Adrenal gland (tissue), 12 donors: ENCODE results near the gene GABRB3. TPM values are rescaled to one million over a fixed set of nuclear protein-coding genes. Genes with fewer than 3 reads are reported as not detected.

Source experiments
- DNase-seq, 7 donors: peaks; one replicate each; pipeline ENCODE4 v3.0.0-alpha.2; 2019 to 2020
- H3K27ac ChIP-seq, 5 donors: fragments of 200-600 bp; sonication (generic) in 4 of 5; 1 replicate in 3 of 5; 2 replicates in 2 of 5; pipeline versions ENCODE4 v1.5.1 to v1.8.0; 2016 to 2020; ENCODE audit warnings: mild to moderate bottlenecking in 1 of 5
- H3K27me3 ChIP-seq: fragments of 200-600 bp; 2 replicates; pipeline ENCODE4 v1.8.0; 2021
- H3K36me3 ChIP-seq, 2 donors: fragments of 200-600 bp; replicated peaks in 1 of 2; 1 replicate in 1 of 2; 2 replicates in 1 of 2; pipeline versions ENCODE4 v1.5.1 to v1.8.0; 2018 to 2022
- H3K4me1 ChIP-seq, 2 donors: fragments of 200-600 bp; replicated peaks in 1 of 2; 1 replicate in 1 of 2; 2 replicates in 1 of 2; pipeline versions ENCODE4 v1.5.1 to v1.8.0; 2018 to 2021
- H3K4me3 ChIP-seq, 4 donors: fragments of 200-600 bp; sonication (generic) in 3 of 4; one replicate each; pipeline ENCODE4 v1.5.1; 2016 to 2018
- H3K9me3 ChIP-seq, 3 donors: fragments of 200-600 bp; sonication (generic) in 1 of 3; replicated peaks in 1 of 3; 1 replicate in 2 of 3; 2 replicates in 1 of 3; pipeline versions ENCODE4 v1.5.1 to v1.8.0; 2016 to 2021
- CTCF ChIP-seq, 6 experiments: fragments of 450-650 bp in 4 of 6; fragments of 200-600 bp in 2 of 6; sonication (generic) in 1 of 6; IDR thresholded peaks; 1 replicate in 5 of 6; 2 replicates in 1 of 6; pipeline versions ENCODE4 v1.5.1 to v1.8.0; 2016 to 2021; ENCODE audit warnings: antibody characterized with exemption in 6 of 6, mild to moderate bottlenecking in 2 of 6, moderate library complexity in 1 of 6
- POLR2A ChIP-seq, 2 donors: fragments of 450-650 bp; IDR thresholded peaks; one replicate each; pipeline ENCODE4 v1.6.1; 2017; ENCODE audit warnings: antibody characterized with exemption in 2 of 2, mild to moderate bottlenecking in 2 of 2, moderate library complexity in 1 of 2
- WGBS, 4 donors: extraction: QIAGEN DNeasy Blood & Tissue Kit in 2 of 4; methylation state at CpG; one replicate each; pipeline versions ENCODE4 v1.1.5 to v1.1.7; 2013 to 2017; 5-methylcytosine and 5-hydroxymethylcytosine counted together
- intact Hi-C, 2 donors: fragments of 100-400 bp; cut with DNase I; formaldehyde crosslinking; loops; one replicate each; pipeline versions ENCODE4 v1.14.1 to v1.15.0; 2022 to 2023
- polyA plus RNA-seq, 3 donors: library from polyadenylated mRNA; stranded (reverse); fragments of 200-250 nt in 2 of 3; fragments of 350-450 nt in 1 of 3; fragmentation: Illumina TruSeq in 1 of 3; extraction: RNeasy Lipid Tissue Mini Kit (QIAGEN cat#74804) in 1 of 3; gene quantifications; one replicate each; pipeline ENCODE4 v1.2.3, GENCODE V29; 2013 to 2014
- total RNA-seq, 9 donors: library from RNA; depleted of rRNA in 4 of 9; stranded (reverse); fragments of >200 nt in 4 of 9; fragments of 120-200 nt in 1 of 9; fragmentation: NEBNext Ultra II Directional in 1 of 9; extraction: Animal tissue kit (Norgen Biotek cat#: 25700) in 1 of 9; gene quantifications; one replicate each; pipeline versions ENCODE4 v1.1.0 to v1.2.4, GENCODE V29; 2013 to 2023
- donor health status: healthy with polysubstance abuse.
- donor health status: Bipolar disorder and iron deficiency.
- donor health status: DM: yes; HTN: yes; CAD: no.
- donor health status: DM: no; HTN: no; CAD: no.
- donor health status: DM: no; HTN: no; CAD: no.
- donor health status: DM: yes; HTN: yes; CAD: no.

GABRB3 gene
- total and polyA plus RNA-seq, 12 donors: 0.95 to 13.3 (median 2.8) TPM

DNA sequence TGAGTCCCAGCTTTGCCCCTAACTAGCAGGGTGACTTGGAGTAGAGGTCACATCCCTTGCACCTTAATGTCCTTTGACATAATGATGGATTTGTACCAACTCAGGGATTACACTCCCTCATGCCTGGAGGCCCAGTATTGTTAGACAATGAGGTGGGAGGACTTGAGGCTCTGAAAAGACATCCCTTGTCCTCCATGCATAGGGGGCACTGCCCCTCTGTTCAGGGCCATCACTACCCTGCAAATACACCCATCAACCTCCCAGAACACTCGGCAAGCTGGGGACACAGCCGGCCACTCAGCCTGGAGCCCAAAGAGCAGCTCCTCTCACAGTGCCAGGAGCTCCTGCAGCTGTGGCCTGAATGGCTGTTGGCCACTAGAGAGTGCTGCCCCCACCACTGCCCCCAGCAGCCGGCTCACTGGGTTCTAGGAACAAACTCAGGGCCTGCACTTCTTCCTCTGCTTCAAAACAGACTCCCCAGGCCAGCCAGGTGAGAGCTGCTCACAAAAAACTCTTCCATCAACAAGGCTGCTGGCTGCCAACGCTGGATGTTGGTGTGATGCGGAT, 90.2 kb downstream of the GABRB3 start:
- intact Hi-C loops: no loop called here

GRCh38 chr15:26679927-26680326, 92.9 kb downstream of the GABRB3 start:
- intact Hi-C loops: no loop called here
- 85 to 92% (median 87%) methylated on average over 3 of the region's 3 CpGs for WGBS, 4 donors

More for the DNA sequence above, 90.2 kb downstream of the GABRB3 start:
- TF ChIP-seq POLR2A (IDR thresholded peaks at IDR 0.05) (no peak), CTCF (IDR thresholded peaks at IDR 0.05) (no peak)
- H3K4me1 ChIP-seq: no peaks in the 10 kb centered on the region
- H3K36me3 ChIP-seq: no peaks in the 10 kb centered on the region
- H3K27ac ChIP-seq: no peak overlapping the region
- H3K27me3 ChIP-seq: no peaks in the 10 kb centered on the region
- DNase-seq: no peak
- H3K9me3 ChIP-seq: no peaks in the 10 kb centered on the region
- H3K4me3 ChIP-seq: no peak overlapping the region
- WGBS, 4 donors: 56 to 78% (median 67%) methylated on average over 3 to 5 of the region's 5 CpGs

GRCh38 chr15:26676115-26676514, 96.8 kb downstream of the GABRB3 start:
- Histone ChIP-seq H3K9me3 (no peaks in the 10 kb centered on the region), H3K27ac (no peak overlapping the region), H3K36me3 (no peaks in the 10 kb centered on the region), H3K4me3 (no peak overlapping the region), H3K27me3 (no peaks in the 10 kb centered on the region), H3K4me1 (no peaks in the 10 kb centered on the region)
- DNase-seq: no peak
- intact Hi-C loops: no loop called here
- 60 to 70% (median 63%) methylated on average over 3 of the region's 3 CpGs for WGBS, 4 donors
- TF ChIP-seq POLR2A (IDR thresholded peaks at IDR 0.05) (no peak), CTCF (IDR thresholded peaks at IDR 0.05) (no peak)

More at GRCh38 chr15:26679927-26680326, 92.9 kb downstream of the GABRB3 start:
- Histone ChIP-seq H3K9me3 (no peaks in the 10 kb centered on the region), H3K4me3 (no peak overlapping the region), H3K36me3 (no peaks in the 10 kb centered on the region), H3K27me3 (no peaks in the 10 kb centered on the region), H3K4me1 (no peaks in the 10 kb centered on the region), H3K27ac (no peak overlapping the region)
- TF ChIP-seq CTCF (IDR thresholded peaks at IDR 0.05) (no peak), POLR2A (IDR thresholded peaks at IDR 0.05) (no peak)
- no peak for DNase-seq

DNA sequence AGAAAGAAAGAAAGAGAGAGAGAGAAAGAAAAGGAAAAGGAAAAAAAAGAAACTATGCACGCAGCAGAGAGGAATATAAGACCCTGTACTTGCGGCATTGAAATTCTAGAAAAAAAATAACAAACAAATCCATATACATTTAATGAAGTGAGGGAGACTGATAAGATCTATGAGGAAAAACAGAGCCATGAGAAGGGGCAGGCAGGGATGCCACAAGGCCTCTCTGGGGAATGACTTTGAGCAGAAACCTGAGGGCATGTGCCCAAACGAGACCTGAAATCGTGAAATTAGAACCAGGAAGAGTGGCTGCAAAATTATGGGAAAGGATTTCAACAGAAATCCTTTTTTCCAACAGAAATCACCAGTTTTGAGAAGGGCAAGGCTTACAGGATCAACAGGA, 98.4 kb downstream of the GABRB3 start:
- WGBS, 4 donors: 57 to 70% (median 60%) methylated on average over 4 of the region's 4 CpGs
- H3K36me3 ChIP-seq: no peaks in the 10 kb centered on the region
- DNase-seq: no peak
- intact Hi-C loops: no loop called here
- TF ChIP-seq POLR2A (IDR thresholded peaks at IDR 0.05): no peak
- no peak for TF ChIP-seq CTCF (IDR thresholded peaks at IDR 0.05)
- H3K9me3 ChIP-seq: no peaks in the 10 kb centered on the region
- no peaks in the 10 kb centered on the region for H3K4me1 ChIP-seq
- no peak overlapping the region for H3K27ac ChIP-seq
- no peak overlapping the region for H3K4me3 ChIP-seq
- no peaks in the 10 kb centered on the region for H3K27me3 ChIP-seq
